ENCODE measurements around the gene TNFRSF9. TPM values are rescaled to one million over a fixed set of nuclear protein-coding genes. Genes with fewer than 3 reads are reported as not detected.

Gene TNFRSF9
- total RNA-seq, 1 experiment from 2014 or later: not detected

DNA sequence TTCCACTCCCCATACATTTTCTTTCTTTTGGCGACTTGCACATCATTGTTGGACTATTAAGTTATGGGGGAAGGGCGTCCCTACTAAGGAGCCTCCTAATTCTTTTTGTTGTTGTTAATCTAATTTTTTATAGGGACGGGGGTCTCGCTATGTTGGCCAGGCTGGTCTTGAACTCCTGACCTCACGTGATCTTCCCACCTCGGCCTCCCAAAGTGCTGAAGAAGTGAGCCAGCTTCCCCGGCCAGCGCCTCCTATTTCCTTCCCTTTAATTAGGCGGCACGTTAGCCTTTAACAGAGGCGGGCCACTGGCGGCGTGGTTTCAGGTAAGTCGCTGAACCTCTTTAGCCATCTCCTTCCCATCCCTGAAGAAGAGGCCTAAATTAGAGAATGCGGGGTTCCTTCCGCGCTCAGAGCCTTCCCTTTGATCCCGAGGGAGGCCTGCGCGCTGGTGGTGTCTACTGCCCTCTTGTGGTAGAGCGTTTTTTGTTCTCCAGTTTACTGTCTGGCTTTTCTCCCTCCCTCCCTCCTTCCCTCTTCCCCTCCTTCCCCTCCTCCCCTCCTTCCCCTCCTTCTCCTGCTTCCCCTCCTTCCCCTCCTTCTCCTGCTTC is 38.1 kb downstream of the TNFRSF9 start (continued):
- TF ChIP-seq EMX1 (CRISPR knock-in tag; IDR thresholded peaks at IDR 0.05): no peak
- no peak for TF ChIP-seq NR2C2 (CRISPR knock-in tag; IDR thresholded peaks at IDR 0.05)

GRCh38 chr1:7899741-7900140 is 40.9 kb downstream of the TNFRSF9 start:
- no peaks in the 10 kb centered on the region for H3K36me3 Mint-ChIP-seq
- DNase-seq (ENCODE audit: low spot score) (no peak), ATAC-seq (no peak)
- H3K4me1 Mint-ChIP-seq: no peaks in the 10 kb centered on the region
- H3K27me3 Mint-ChIP-seq (ENCODE audit: low read depth): no peaks in the 10 kb centered on the region
- H3K9me3 Mint-ChIP-seq: peaks cover 4% of the 10 kb centered on the region
- TF ChIP-seq, protein P1, sequence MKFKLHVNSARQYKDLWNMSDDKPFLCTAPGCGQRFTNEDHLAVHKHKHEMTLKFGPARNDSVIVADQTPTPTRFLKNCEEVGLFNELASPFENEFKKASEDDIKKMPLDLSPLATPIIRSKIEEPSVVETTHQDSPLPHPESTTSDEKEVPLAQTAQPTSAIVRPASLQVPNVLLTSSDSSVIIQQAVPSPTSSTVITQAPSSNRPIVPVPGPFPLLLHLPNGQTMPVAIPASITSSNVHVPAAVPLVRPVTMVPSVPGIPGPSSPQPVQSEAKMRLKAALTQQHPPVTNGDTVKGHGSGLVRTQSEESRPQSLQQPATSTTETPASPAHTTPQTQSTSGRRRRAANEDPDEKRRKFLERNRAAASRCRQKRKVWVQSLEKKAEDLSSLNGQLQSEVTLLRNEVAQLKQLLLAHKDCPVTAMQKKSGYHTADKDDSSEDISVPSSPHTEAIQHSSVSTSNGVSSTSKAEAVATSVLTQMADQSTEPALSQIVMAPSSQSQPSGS (CRISPR knock-in tag; IDR thresholded peaks at IDR 0.05; ENCODE audit: borderline replicate concordance, low read depth): no peak
- TF ChIP-seq, protein P2, sequence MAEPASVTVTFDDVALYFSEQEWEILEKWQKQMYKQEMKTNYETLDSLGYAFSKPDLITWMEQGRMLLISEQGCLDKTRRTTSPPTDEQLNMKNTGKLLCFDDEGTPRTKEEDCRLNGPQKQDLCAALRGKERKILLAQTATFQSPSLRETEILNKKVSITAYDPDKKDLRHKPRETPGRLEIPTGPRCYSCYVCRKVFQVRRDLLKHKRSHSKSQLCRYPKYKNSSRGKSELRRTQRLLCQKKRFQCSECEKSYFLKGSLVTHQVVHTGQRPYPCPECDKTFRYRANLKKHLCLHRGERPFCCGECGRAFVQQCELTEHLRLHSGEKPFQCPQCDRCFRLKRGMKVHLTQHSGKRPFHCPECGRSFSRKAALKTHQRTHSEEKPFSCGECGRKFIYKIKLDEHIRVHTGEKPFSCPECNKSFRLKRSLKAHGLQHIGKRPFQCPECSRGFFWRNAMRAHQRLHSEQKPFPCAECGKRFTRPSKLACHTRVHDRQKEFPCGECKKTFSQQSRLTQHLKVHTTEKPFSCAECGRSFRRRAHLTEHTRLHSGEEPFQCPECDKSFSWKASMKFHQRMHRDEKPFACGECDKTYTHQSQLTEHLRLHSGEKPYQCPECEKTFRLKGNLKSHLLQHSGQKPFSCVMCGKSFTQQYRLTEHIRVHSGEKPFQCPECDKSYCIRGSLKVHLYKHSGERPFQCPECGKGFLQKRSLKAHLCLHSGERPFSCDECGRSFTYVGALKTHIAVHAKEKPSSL (CRISPR knock-in tag; conservative IDR thresholded peaks at IDR 0.05): no peak
- TF ChIP-seq NFATC4 (CRISPR knock-in tag; IDR thresholded peaks at IDR 0.05) (no peak), USF1 (CRISPR knock-in tag; IDR thresholded peaks at IDR 0.05) (no peak), SOX15 (CRISPR knock-in tag; IDR thresholded peaks at IDR 0.05) (no peak), STAT6 (CRISPR knock-in tag; conservative IDR thresholded peaks at IDR 0.05; ENCODE audit: low read depth) (no peak), ZNF396 (CRISPR knock-in tag; IDR thresholded peaks at IDR 0.05; ENCODE audit: borderline replicate concordance) (no peak), HMGA2 (CRISPR knock-in tag; IDR thresholded peaks at IDR 0.05) (no peak), ZBTB21 (CRISPR knock-in tag; IDR thresholded peaks at IDR 0.05; ENCODE audit: borderline replicate concordance) (no peak), USF2 (CRISPR knock-in tag; IDR thresholded peaks at IDR 0.05) (no peak), GRHL2 (CRISPR knock-in tag; IDR thresholded peaks at IDR 0.05; ENCODE audit: insufficient replicate concordance, severe bottlenecking) (no peak), NR2C2 (CRISPR knock-in tag; IDR thresholded peaks at IDR 0.05) (no peak)
- TF ChIP-seq, protein P3, sequence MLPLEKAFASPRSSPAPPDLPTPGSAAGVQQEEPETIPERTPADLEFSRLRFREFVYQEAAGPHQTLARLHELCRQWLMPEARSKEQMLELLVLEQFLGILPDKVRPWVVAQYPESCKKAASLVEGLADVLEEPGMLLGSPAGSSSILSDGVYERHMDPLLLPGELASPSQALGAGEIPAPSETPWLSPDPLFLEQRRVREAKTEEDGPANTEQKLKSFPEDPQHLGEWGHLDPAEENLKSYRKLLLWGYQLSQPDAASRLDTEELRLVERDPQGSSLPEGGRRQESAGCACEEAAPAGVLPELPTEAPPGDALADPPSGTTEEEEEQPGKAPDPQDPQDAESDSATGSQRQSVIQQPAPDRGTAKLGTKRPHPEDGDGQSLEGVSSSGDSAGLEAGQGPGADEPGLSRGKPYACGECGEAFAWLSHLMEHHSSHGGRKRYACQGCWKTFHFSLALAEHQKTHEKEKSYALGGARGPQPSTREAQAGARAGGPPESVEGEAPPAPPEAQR (CRISPR knock-in tag; IDR thresholded peaks at IDR 0.05): no peak
- TF ChIP-seq, protein P4, sequence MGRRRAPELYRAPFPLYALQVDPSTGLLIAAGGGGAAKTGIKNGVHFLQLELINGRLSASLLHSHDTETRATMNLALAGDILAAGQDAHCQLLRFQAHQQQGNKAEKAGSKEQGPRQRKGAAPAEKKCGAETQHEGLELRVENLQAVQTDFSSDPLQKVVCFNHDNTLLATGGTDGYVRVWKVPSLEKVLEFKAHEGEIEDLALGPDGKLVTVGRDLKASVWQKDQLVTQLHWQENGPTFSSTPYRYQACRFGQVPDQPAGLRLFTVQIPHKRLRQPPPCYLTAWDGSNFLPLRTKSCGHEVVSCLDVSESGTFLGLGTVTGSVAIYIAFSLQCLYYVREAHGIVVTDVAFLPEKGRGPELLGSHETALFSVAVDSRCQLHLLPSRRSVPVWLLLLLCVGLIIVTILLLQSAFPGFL (CRISPR knock-in tag; IDR thresholded peaks at IDR 0.05; ENCODE audit: borderline replicate concordance): no peak
- TF ChIP-seq, protein P5, sequence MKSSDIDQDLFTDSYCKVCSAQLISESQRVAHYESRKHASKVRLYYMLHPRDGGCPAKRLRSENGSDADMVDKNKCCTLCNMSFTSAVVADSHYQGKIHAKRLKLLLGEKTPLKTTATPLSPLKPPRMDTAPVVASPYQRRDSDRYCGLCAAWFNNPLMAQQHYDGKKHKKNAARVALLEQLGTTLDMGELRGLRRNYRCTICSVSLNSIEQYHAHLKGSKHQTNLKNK (CRISPR knock-in tag; IDR thresholded peaks at IDR 0.05): no peak
- TF ChIP-seq, protein P6, sequence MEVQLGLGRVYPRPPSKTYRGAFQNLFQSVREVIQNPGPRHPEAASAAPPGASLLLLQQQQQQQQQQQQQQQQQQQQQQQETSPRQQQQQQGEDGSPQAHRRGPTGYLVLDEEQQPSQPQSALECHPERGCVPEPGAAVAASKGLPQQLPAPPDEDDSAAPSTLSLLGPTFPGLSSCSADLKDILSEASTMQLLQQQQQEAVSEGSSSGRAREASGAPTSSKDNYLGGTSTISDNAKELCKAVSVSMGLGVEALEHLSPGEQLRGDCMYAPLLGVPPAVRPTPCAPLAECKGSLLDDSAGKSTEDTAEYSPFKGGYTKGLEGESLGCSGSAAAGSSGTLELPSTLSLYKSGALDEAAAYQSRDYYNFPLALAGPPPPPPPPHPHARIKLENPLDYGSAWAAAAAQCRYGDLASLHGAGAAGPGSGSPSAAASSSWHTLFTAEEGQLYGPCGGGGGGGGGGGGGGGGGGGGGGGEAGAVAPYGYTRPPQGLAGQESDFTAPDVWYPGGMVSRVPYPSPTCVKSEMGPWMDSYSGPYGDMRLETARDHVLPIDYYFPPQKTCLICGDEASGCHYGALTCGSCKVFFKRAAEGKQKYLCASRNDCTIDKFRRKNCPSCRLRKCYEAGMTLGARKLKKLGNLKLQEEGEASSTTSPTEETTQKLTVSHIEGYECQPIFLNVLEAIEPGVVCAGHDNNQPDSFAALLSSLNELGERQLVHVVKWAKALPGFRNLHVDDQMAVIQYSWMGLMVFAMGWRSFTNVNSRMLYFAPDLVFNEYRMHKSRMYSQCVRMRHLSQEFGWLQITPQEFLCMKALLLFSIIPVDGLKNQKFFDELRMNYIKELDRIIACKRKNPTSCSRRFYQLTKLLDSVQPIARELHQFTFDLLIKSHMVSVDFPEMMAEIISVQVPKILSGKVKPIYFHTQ (CRISPR knock-in tag; IDR thresholded peaks at IDR 0.05): no peak
- no peak overlapping the region for H3K4me3 Mint-ChIP-seq
- CTCF ChIA-PET: interaction anchor here (0.9 kb wide), 1 partner anchor 92 kb away, joined by 3 read pairs; no protein-coding TSS in a partner anchor
- no peak overlapping the region for H3K27ac Mint-ChIP-seq
- POLR2A ChIA-PET: no interaction called here
